ENCODE measurements around the gene NNAT. TPM values are rescaled to one million over a fixed set of nuclear protein-coding genes. Genes with fewer than 3 reads are reported as not detected.

NNAT gene
- total and polyA plus RNA-seq, 4 donors: 0.09 to 0.24 TPM; not detected in 2

- Histone ChIP-seq H3K27ac (ENCODE audit: low read depth in 1 of 2, low read length in 2 of 2) (no peak overlapping the region), H3K36me3 (ENCODE audit: control insufficient read depth in 4 of 4, insufficient read depth in 3 of 4, low read depth in 1 of 4, low read length in 3 of 4) (no peaks in the 10 kb centered on the region), H3K4me3 (ENCODE audit: low read depth in 1 of 3, low read length in 3 of 3) (no peak overlapping the region), H3K4me1 (ENCODE audit: control insufficient read depth in 4 of 4, insufficient read depth in 4 of 4, low read length in 3 of 4) (peaks cover 0 to under 1% (median 0%) of the 10 kb centered on the region in 4 donors), H3K9ac (ENCODE audit: low read depth in 1 of 2, low read length in 2 of 2) (no peak overlapping the region), H3K9me3 (ENCODE audit: control insufficient read depth in 4 of 4, low read length in 3 of 4) (no peaks in the 10 kb centered on the region), H3K27me3 (ENCODE audit: control insufficient read depth in 4 of 4, insufficient read depth in 4 of 4, low read length in 3 of 4) (no peaks in the 10 kb centered on the region)
- 96% methylated on average over 7 of the region's 7 CpGs for WGBS
- TF ChIP-seq MAX (IDR thresholded peaks at IDR 0.05): no peak
- TF ChIP-seq SP1 (IDR thresholded peaks at IDR 0.05): no peak
- no peak for DNase-seq (ENCODE audit: low spot score)
Measured at GRCh38 chr20:37500311-37500710, 20.7 kb upstream of the NNAT start.

GRCh38 chr20:37501940-37502339, 19.1 kb upstream of the NNAT start:
- Histone ChIP-seq H3K4me1 (ENCODE audit: control insufficient read depth in 4 of 4, insufficient read depth in 4 of 4, low read length in 3 of 4) (peaks cover 2 to 17% (median 13%) of the 10 kb centered on the region in 4 donors), H3K27ac (ENCODE audit: low read depth in 1 of 2, low read length in 2 of 2) (no peak overlapping the region), H3K9ac (ENCODE audit: low read depth in 1 of 2, low read length in 2 of 2) (no peak overlapping the region), H3K36me3 (ENCODE audit: control insufficient read depth in 4 of 4, insufficient read depth in 3 of 4, low read depth in 1 of 4, low read length in 3 of 4) (no peaks in the 10 kb centered on the region), H3K4me3 (ENCODE audit: low read depth in 1 of 3, low read length in 3 of 3) (no peak overlapping the region), H3K9me3 (ENCODE audit: control insufficient read depth in 4 of 4, low read length in 3 of 4) (no peaks in the 10 kb centered on the region), H3K27me3 (ENCODE audit: control insufficient read depth in 4 of 4, insufficient read depth in 4 of 4, low read length in 3 of 4) (no peaks in the 10 kb centered on the region)
- 88% methylated on average over 7 of the region's 7 CpGs for WGBS
- no peak for DNase-seq (ENCODE audit: low spot score)
- TF ChIP-seq EGR1 (IDR thresholded peaks at IDR 0.05; ENCODE audit: low read depth in 2 of 2): no peak
- TF ChIP-seq JUND (IDR thresholded peaks at IDR 0.05): no peak
- no peak for TF ChIP-seq NR2F2 (IDR thresholded peaks at IDR 0.05)
- no peak for TF ChIP-seq ZBTB33 (IDR thresholded peaks at IDR 0.05)
- no peak for TF ChIP-seq CTCF (IDR thresholded peaks at IDR 0.05; ENCODE audit: low read depth, low read length, missing input control)
- TF ChIP-seq FOXA1 (IDR thresholded peaks at IDR 0.05): no peak
- TF ChIP-seq RAD21 (IDR thresholded peaks at IDR 0.05): no peak
- no peak for TF ChIP-seq FOXA2 (IDR thresholded peaks at IDR 0.05)
- TF ChIP-seq TAF1 (conservative IDR thresholded peaks at IDR 0.05): no peak
- no peak for TF ChIP-seq RXRA (IDR thresholded peaks at IDR 0.05)
- no peak for TF ChIP-seq REST (IDR thresholded peaks at IDR 0.05)
- no peak for TF ChIP-seq ATF3 (IDR thresholded peaks at IDR 0.05)
- no peak for TF ChIP-seq SP1 (IDR thresholded peaks at IDR 0.05)
- TF ChIP-seq GABPA (IDR thresholded peaks at IDR 0.05 in 1 of 2, conservative IDR thresholded peaks at IDR 0.05 in 1 of 2): no peak
- TF ChIP-seq MAX (IDR thresholded peaks at IDR 0.05): no peak
- no peak for TF ChIP-seq HNF4A (conservative IDR thresholded peaks at IDR 0.05)
- no peak for TF ChIP-seq HNF4G (IDR thresholded peaks at IDR 0.05)
- TF ChIP-seq YY1 (IDR thresholded peaks at IDR 0.05): no peak
